Measurements from ENCODE around the gene ZNF606.

DNA sequence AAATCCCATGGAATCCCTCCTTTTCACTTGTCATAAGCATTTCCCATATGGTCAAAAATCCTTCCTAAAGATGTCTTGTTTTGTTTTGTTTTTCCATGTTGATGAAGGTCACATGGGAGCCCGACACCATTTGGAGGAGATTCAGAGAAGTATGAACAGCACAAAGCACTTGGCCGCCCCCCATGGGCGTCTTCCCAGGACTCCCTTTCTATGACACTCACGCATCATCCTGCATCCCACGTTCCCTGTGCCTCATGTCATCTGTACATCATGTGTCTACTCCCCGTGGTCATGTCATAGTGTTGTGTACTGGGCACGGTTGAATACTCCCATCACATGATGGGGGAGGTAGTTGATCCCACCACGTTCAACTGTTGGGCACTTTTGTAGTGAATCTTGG is 33.2 kb upstream of the ZNF606 start:
- TF ChIP-seq, protein P1, sequence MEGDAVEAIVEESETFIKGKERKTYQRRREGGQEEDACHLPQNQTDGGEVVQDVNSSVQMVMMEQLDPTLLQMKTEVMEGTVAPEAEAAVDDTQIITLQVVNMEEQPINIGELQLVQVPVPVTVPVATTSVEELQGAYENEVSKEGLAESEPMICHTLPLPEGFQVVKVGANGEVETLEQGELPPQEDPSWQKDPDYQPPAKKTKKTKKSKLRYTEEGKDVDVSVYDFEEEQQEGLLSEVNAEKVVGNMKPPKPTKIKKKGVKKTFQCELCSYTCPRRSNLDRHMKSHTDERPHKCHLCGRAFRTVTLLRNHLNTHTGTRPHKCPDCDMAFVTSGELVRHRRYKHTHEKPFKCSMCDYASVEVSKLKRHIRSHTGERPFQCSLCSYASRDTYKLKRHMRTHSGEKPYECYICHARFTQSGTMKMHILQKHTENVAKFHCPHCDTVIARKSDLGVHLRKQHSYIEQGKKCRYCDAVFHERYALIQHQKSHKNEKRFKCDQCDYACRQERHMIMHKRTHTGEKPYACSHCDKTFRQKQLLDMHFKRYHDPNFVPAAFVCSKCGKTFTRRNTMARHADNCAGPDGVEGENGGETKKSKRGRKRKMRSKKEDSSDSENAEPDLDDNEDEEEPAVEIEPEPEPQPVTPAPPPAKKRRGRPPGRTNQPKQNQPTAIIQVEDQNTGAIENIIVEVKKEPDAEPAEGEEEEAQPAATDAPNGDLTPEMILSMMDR (conservative IDR thresholded peaks at IDR 0.05): no peak
- no peak for TF ChIP-seq ZFX (IDR thresholded peaks at IDR 0.05)

Data from C4-2B (cell line).